Fibroblast of lung (primary cell): ENCODE data around the gene EIF4A2. TPM values are rescaled to one million over a fixed set of nuclear protein-coding genes. Genes with fewer than 3 reads are reported as not detected.

Experiments used
- DNase-seq, 2 donors: peaks; one replicate each; pipeline versions ENCODE4 v3.0.0 to v3.0.0-alpha.2; 2010; ENCODE audit warnings: low read depth in 2 of 2
- H2AFZ ChIP-seq: 2 replicates; pipeline ENCODE4 v1.5.1; 2012; ENCODE audit warnings: low read length, control low read depth, inconsistent platforms
- H3K27ac ChIP-seq: 2 replicates; pipeline ENCODE4 v1.5.1; 2011; ENCODE audit warnings: low read length, control low read depth; ENCODE audit not compliant: insufficient read depth
- H3K27me3 ChIP-seq: 2 replicates; pipeline ENCODE4 v1.5.1; 2011; ENCODE audit warnings: mild to moderate bottlenecking, low read length; ENCODE audit not compliant: control insufficient read depth, insufficient read depth
- H3K36me3 ChIP-seq: 2 replicates; pipeline ENCODE4 v1.5.1; 2011; ENCODE audit warnings: low read length; ENCODE audit not compliant: control insufficient read depth, insufficient read depth
- H3K4me1 ChIP-seq: 2 replicates; pipeline ENCODE4 v1.5.1; 2011; ENCODE audit warnings: low read length; ENCODE audit not compliant: control insufficient read depth, insufficient read depth; ENCODE audit errors: extremely low read depth
- H3K4me2 ChIP-seq: 2 replicates; pipeline ENCODE4 v1.5.1; 2011; ENCODE audit warnings: low read length, control low read depth; ENCODE audit not compliant: insufficient read depth; ENCODE audit errors: extremely low read depth
- H3K4me3 ChIP-seq, 4 experiments: fragments of 200-600 bp in 1 of 4; sonication (generic) in 1 of 4; replicated peaks in 1 of 4; 2 replicates each; pipeline ENCODE4 v1.5.1; 2011 to 2016; ENCODE audit warnings: low read length in 4 of 4, low read depth in 3 of 4, mild to moderate bottlenecking in 3 of 4, control low read depth in 2 of 4, inconsistent platforms in 1 of 4, mixed read lengths in 1 of 4; ENCODE audit not compliant: insufficient read depth in 1 of 4; ENCODE audit errors: control extremely low read depth in 1 of 4
- H3K79me2 ChIP-seq: 2 replicates; pipeline ENCODE4 v1.5.1; 2012; ENCODE audit warnings: mild to moderate bottlenecking, low read length, inconsistent platforms; ENCODE audit not compliant: control insufficient read depth, insufficient read depth
- H3K9ac ChIP-seq: 2 replicates; pipeline ENCODE4 v1.5.1; 2011; ENCODE audit warnings: mild to moderate bottlenecking, low read length, control low read depth; ENCODE audit not compliant: insufficient read depth
- H3K9me3 ChIP-seq: 2 replicates; pipeline ENCODE4 v1.5.1; 2012; ENCODE audit warnings: low read depth, low read length; ENCODE audit not compliant: control insufficient read depth, insufficient read depth
- H4K20me1 ChIP-seq: 2 replicates; pipeline ENCODE4 v1.5.1; 2011; ENCODE audit warnings: low read length; ENCODE audit not compliant: control insufficient read depth, insufficient read depth; ENCODE audit errors: extremely low read depth
- EZH2 ChIP-seq: IDR thresholded peaks from 2 replicates; pipeline ENCODE4 v1.5.1; 2012; ENCODE audit warnings: low read length, control low read depth, mild to moderate bottlenecking; ENCODE audit errors: missing control alignments
- polyA plus RNA-seq, 2 donors: library from polyadenylated mRNA; depleted of rRNA in 1 of 2; stranded (reverse) in 1 of 2; unstranded in 1 of 2; fragments of >200 nt; gene quantifications; 2 replicates each; pipeline ENCODE4 v1.2.1, GENCODE V29; 2011 to 2012; ENCODE audit warnings: missing spikeins in 1 of 2
- total RNA-seq: library from RNA; depleted of rRNA; stranded (reverse); fragments of >200 nt; gene quantifications from 2 replicates; pipeline ENCODE4 v1.2.1, GENCODE V29; 2014
- TF ChIP-seq, protein P1 (sequence below), 2 donors: IDR thresholded peaks in 1 of 2; conservative IDR thresholded peaks in 1 of 2; 1 replicate in 1 of 2; 2 replicates in 1 of 2; pipeline ENCODE4 v1.5.1; 2011 to 2012; ENCODE audit warnings: low read length in 2 of 2, control low read depth in 1 of 2, inconsistent platforms in 1 of 2, low read depth in 1 of 2, mild to moderate bottlenecking in 1 of 2

The EIF4A2 gene
- total and polyA plus RNA-seq, 2 donors (not counting 1 experiment from before 2014, with no cell fraction given), result 432 to 1,128 TPM

DNA sequence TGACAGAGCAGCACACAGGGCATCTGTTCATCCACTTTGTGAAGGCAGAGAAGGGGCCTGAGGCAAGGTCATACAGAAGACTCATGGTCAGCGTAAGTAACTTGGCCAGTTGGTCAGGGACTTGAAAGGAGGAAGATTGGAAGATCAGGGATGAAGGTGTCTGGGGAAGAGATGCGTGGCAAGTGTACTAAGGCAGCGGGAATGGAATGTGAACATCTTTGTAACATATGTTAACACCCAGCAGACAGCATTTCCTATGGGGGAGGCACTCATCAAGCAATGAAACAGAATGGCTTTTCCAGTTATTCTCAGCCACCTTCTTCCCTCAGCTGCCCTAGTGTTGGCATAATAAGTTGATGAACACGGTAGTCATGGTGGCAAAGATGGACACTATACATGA, 30.7 kb downstream of the EIF4A2 start:
- Histone ChIP-seq H3K4me1 (peaks cover 2% of the 10 kb centered on the region), H3K9ac (no peak overlapping the region), H3K79me2 (no peaks in the 10 kb centered on the region), H3K4me3 (no peak overlapping the region), H3K36me3 (no peaks in the 10 kb centered on the region), H2AFZ (no peak overlapping the region), H3K27ac (no peak overlapping the region), H4K20me1 (no peaks in the 10 kb centered on the region), H3K4me2 (no peak overlapping the region), H3K9me3 (no peaks in the 10 kb centered on the region), H3K27me3 (no peaks in the 10 kb centered on the region)
- no peak for TF ChIP-seq EZH2
- TF ChIP-seq, protein P1, sequence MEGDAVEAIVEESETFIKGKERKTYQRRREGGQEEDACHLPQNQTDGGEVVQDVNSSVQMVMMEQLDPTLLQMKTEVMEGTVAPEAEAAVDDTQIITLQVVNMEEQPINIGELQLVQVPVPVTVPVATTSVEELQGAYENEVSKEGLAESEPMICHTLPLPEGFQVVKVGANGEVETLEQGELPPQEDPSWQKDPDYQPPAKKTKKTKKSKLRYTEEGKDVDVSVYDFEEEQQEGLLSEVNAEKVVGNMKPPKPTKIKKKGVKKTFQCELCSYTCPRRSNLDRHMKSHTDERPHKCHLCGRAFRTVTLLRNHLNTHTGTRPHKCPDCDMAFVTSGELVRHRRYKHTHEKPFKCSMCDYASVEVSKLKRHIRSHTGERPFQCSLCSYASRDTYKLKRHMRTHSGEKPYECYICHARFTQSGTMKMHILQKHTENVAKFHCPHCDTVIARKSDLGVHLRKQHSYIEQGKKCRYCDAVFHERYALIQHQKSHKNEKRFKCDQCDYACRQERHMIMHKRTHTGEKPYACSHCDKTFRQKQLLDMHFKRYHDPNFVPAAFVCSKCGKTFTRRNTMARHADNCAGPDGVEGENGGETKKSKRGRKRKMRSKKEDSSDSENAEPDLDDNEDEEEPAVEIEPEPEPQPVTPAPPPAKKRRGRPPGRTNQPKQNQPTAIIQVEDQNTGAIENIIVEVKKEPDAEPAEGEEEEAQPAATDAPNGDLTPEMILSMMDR (conservative IDR thresholded peaks at IDR 0.05 in 1 of 2, IDR thresholded peaks at IDR 0.05 in 1 of 2; ENCODE audit: low read depth in 1 of 2, low read length in 2 of 2), result no peak
- DNase-seq, result no peak

DNA sequence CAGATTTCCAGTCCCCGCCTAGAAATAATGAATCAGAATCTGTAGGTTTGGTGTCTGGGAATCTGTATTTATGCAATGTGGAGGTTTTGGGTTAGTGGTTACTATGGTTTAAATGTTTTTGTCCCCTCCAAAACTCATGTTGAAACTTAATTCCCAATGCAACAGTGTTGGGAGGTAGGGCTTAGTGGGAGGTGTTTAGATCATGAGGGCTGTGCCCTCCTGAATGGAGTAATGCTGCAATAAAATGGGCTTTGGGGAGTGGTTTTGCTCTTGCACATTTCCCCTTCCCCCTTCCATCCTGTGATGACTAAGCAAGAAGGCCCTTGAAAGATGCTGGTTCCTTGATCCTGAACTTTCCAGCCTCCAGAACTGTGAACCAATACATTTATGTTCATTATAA, 32.1 kb downstream of the EIF4A2 start:
- peaks cover 2% of the 10 kb centered on the region for H3K4me1 ChIP-seq
- H2AFZ ChIP-seq, result no peak overlapping the region
- TF ChIP-seq, protein P1 (conservative IDR thresholded peaks at IDR 0.05 in 1 of 2, IDR thresholded peaks at IDR 0.05 in 1 of 2; ENCODE audit: low read depth in 1 of 2, low read length in 2 of 2), result no peak
- no peak for TF ChIP-seq EZH2
- H3K27me3 ChIP-seq, result no peaks in the 10 kb centered on the region
- H3K27ac ChIP-seq, result no peak overlapping the region
- H3K4me3 ChIP-seq, result no peak overlapping the region
- no peak overlapping the region for H3K4me2 ChIP-seq
- H4K20me1 ChIP-seq, result no peaks in the 10 kb centered on the region
- no peaks in the 10 kb centered on the region for H3K79me2 ChIP-seq
- no peaks in the 10 kb centered on the region for H3K9me3 ChIP-seq
- DNase-seq, result peak; percentile 47 to 68
- no peak overlapping the region for H3K9ac ChIP-seq
- no peaks in the 10 kb centered on the region for H3K36me3 ChIP-seq

DNA sequence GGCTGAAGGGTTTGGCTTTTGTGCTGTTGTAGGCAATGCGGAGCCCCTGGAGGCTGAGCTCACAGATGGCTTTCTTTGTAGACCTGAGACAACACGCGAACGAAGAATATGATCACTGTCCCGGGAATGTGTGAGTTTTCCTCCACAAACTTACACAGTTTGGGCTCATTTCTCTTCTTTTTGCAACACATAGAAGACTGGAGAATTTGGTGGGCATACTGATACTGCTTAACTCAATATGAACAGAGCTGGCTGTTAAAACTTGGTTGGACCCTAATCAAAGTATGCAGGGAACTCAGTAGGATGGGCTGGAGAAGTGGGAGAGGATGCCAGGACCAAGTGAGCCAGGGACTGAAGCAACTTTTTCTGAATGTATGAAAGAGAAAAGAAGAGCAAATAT, 35.1 kb downstream of the EIF4A2 start:
- H3K9ac ChIP-seq, result no peak overlapping the region
- H3K4me2 ChIP-seq, result no peak overlapping the region
- H3K9me3 ChIP-seq, result no peaks in the 10 kb centered on the region
- H2AFZ ChIP-seq, result no peak overlapping the region
- no peak for DNase-seq
- H3K4me3 ChIP-seq, result no peak overlapping the region
- H3K36me3 ChIP-seq, result no peaks in the 10 kb centered on the region
- H4K20me1 ChIP-seq, result no peaks in the 10 kb centered on the region
- H3K27ac ChIP-seq, result no peak overlapping the region
- no peaks in the 10 kb centered on the region for H3K27me3 ChIP-seq
- peaks cover 9% of the 10 kb centered on the region for H3K4me1 ChIP-seq
- TF ChIP-seq, protein P1 (conservative IDR thresholded peaks at IDR 0.05 in 1 of 2, IDR thresholded peaks at IDR 0.05 in 1 of 2; ENCODE audit: low read depth in 1 of 2, low read length in 2 of 2), result no peak
- no peak for TF ChIP-seq EZH2
- H3K79me2 ChIP-seq, result no peaks in the 10 kb centered on the region
